ENCODE measurements around the gene TNRC6B.
"Not testable (repeated sequence)": the region's sequence is repeated elsewhere in the genome, so short reads cannot be mapped to it uniquely, and the experiment has no call there.

Gene TNRC6B

GRCh38 chr22:40285513-40285912, 107.8 kb downstream of the TNRC6B start:
- peak; percentile 29 for DNase-seq (ENCODE audit: low spot score)

GRCh38 chr22:40289991-40290459, 112.3 kb downstream of the TNRC6B start:
- peak; percentile 73 for DNase-seq (ENCODE audit: low spot score)

GRCh38 chr22:40290516-40290915, 112.8 kb downstream of the TNRC6B start:
- DNase-seq (ENCODE audit: low spot score): no peak

- no peak for DNase-seq (ENCODE audit: low spot score)
Observed at GRCh38 chr22:40294696-40295095, 117.0 kb downstream of the TNRC6B start.

- no peak for DNase-seq (ENCODE audit: low spot score)
Observed at GRCh38 chr22:40300316-40300715, 122.6 kb downstream of the TNRC6B start.

GRCh38 chr22:40300884-40301672, 123.4 kb downstream of the TNRC6B start:
- DNase-seq (ENCODE audit: low spot score): no peak

- DNase-seq (ENCODE audit: low spot score): no peak
Observed at GRCh38 chr22:40302149-40302548, 124.4 kb downstream of the TNRC6B start.

- no peak for DNase-seq (ENCODE audit: low spot score)
Observed at GRCh38 chr22:40305625-40306024, 127.9 kb downstream of the TNRC6B start.

GRCh38 chr22:40308999-40309573, 131.4 kb downstream of the TNRC6B start:
- DNase-seq (ENCODE audit: low spot score): no peak

GRCh38 chr22:40309631-40310030, 131.9 kb downstream of the TNRC6B start:
- DNase-seq (ENCODE audit: low spot score): no peak

GRCh38 chr22:40310081-40310767, 132.5 kb downstream of the TNRC6B start:
- no peak for DNase-seq (ENCODE audit: low spot score)

- DNase-seq (ENCODE audit: low spot score): no peak
Observed at GRCh38 chr22:40310768-40311120, 133.0 kb downstream of the TNRC6B start.

GRCh38 chr22:40311646-40312045, 133.9 kb downstream of the TNRC6B start:
- DNase-seq (ENCODE audit: low spot score): not testable (repeated sequence)

- no peak for DNase-seq (ENCODE audit: low spot score)
Observed at GRCh38 chr22:40312050-40312449, 134.3 kb downstream of the TNRC6B start.

GRCh38 chr22:40313007-40313406, 135.3 kb downstream of the TNRC6B start:
- no peak for DNase-seq (ENCODE audit: low spot score)

GRCh38 chr22:40314041-40314440, 136.3 kb downstream of the TNRC6B start:
- DNase-seq (ENCODE audit: low spot score): no peak

GRCh38 chr22:40320687-40321086, 143.0 kb downstream of the TNRC6B start:
- DNase-seq (ENCODE audit: low spot score): no peak

GRCh38 chr22:40322021-40322420, 144.3 kb downstream of the TNRC6B start:
- DNase-seq (ENCODE audit: low spot score): no peak

GRCh38 chr22:40322818-40323447, 145.2 kb downstream of the TNRC6B start:
- DNase-seq (ENCODE audit: low spot score): no peak

GRCh38 chr22:40323681-40324171, 146.0 kb downstream of the TNRC6B start:
- peak; percentile 79 for DNase-seq (ENCODE audit: low spot score)

GRCh38 chr22:40324468-40325305, 147.0 kb downstream of the TNRC6B start:
- DNase-seq (ENCODE audit: low spot score): peak; percentile 71

Measured in CD4-positive, alpha-beta T cell treated with Interleukin-2 at 100 ng/mL for 4 hours (primary cell).